Gastrocnemius medialis (tissue), 4 donors: Measurements from ENCODE around the gene ZP3. TPM values are rescaled to one million over a fixed set of nuclear protein-coding genes. Genes with fewer than 3 reads are reported as not detected.
"Not testable (repeated sequence)": the region's sequence is repeated elsewhere in the genome, so short reads cannot be mapped to it uniquely, and the experiment has no call there.

Source experiments
- ATAC-seq, 2 donors: fragments of 150-250 bp; one replicate each; pipeline ENCODE4 v1.9.1; 2016
- DNase-seq, 2 donors: peaks; one replicate each; pipeline ENCODE4 v3.0.0-alpha.2; 2019
- H3K27ac ChIP-seq, 4 donors: fragments of 200-600 bp; sonication (generic); 1 replicate in 1 of 4; 2 replicates in 3 of 4; pipeline ENCODE4 v1.5.1; 2016 to 2018; ENCODE audit warnings: mild to moderate bottlenecking in 2 of 4, moderate library complexity in 1 of 4
- H3K27me3 ChIP-seq, 3 donors: fragments of 200-600 bp; sonication (generic) in 2 of 3; 1 replicate in 1 of 3; 2 replicates in 2 of 3; pipeline versions ENCODE4 v1.5.1 to v1.6.0; 2016 to 2019; ENCODE audit warnings: mild to moderate bottlenecking in 1 of 3, moderate library complexity in 1 of 3
- H3K36me3 ChIP-seq, 2 donors: fragments of 200-600 bp; sonication (generic) in 1 of 2; one replicate each; pipeline ENCODE4 v1.5.1; 2017 to 2018
- H3K4me1 ChIP-seq, 2 donors: fragments of 200-600 bp; sonication (generic) in 1 of 2; one replicate each; pipeline ENCODE4 v1.5.1; 2016 to 2017; ENCODE audit warnings: mild to moderate bottlenecking in 2 of 2
- H3K4me3 ChIP-seq, 4 donors: fragments of 200-600 bp; sonication (generic) in 3 of 4; 1 replicate in 1 of 4; 2 replicates in 3 of 4; pipeline ENCODE4 v1.5.1; 2016 to 2019; ENCODE audit warnings: mild to moderate bottlenecking in 2 of 4
- H3K9me3 ChIP-seq, 3 donors: fragments of 200-600 bp; sonication (generic) in 2 of 3; 1 replicate in 1 of 3; 2 replicates in 2 of 3; pipeline ENCODE4 v1.5.1; 2016 to 2019
- CTCF ChIP-seq, 5 experiments: fragments of 450-650 bp in 3 of 5; fragments of 200-600 bp in 2 of 5; sonication (generic) in 2 of 5; IDR thresholded peaks in 4 of 5; conservative IDR thresholded peaks in 1 of 5; 1 replicate in 4 of 5; 2 replicates in 1 of 5; pipeline ENCODE4 v1.5.1; 2016 to 2019; ENCODE audit warnings: antibody characterized with exemption in 5 of 5, mild to moderate bottlenecking in 3 of 5, moderate library complexity in 3 of 5
- POLR2A ChIP-seq, 2 donors: fragments of 450-650 bp; IDR thresholded peaks; one replicate each; pipeline ENCODE4 v1.6.1; 2017; ENCODE audit warnings: antibody characterized with exemption in 2 of 2, mild to moderate bottlenecking in 2 of 2, moderate library complexity in 2 of 2
- in situ Hi-C, 4 donors: fragments of 200-750 bp; cut with MboI; loops; one replicate each; pipeline versions ENCODE4 v1.15.0 to v1.8.0; 2017; ENCODE audit warnings: low sequenced_read_pairs in 4 of 4
- intact Hi-C: fragments of 100-400 bp; cut with DNase I; formaldehyde crosslinking; loops from one replicate; pipeline ENCODE4 v1.15.1; 2023; ENCODE audit warnings: low total_unique reads
- total RNA-seq, 4 donors: library from RNA; depleted of rRNA; stranded (reverse); fragments of >200 nt; gene quantifications; one replicate each; pipeline versions ENCODE4 v1.1.0 to v1.2.3, GENCODE V29; 2016

ZP3 gene
- total RNA-seq, 4 donors from 2014 or later = 1.1 TPM; not detected in 3

GRCh38 chr7:76423666-76424412 lies 911 bp upstream of the ZP3 start:
- H3K9me3 ChIP-seq = no peaks in the 10 kb centered on the region
- no peaks in the 10 kb centered on the region for H3K36me3 ChIP-seq
- intact Hi-C loops = no loop called here
- no peak overlapping the region for H3K27ac ChIP-seq
- H3K4me1 ChIP-seq = no peaks in the 10 kb centered on the region
- no peaks in the 10 kb centered on the region for H3K27me3 ChIP-seq
- ATAC-seq = no peak
- DNase-seq = no peak
- in situ Hi-C loops = loop anchor here in 1 of 4 donors (25.0 kb wide), 1 partner anchor 237 kb away; no protein-coding TSS in a partner anchor
- no peak for TF ChIP-seq CTCF (IDR thresholded peaks at IDR 0.05 in 4 of 5, conservative IDR thresholded peaks at IDR 0.05 in 1 of 5)
- H3K4me3 ChIP-seq = no peak overlapping the region

- Histone ChIP-seq H3K36me3 (no peaks in the 10 kb centered on the region), H3K4me1 (no peaks in the 10 kb centered on the region), H3K27me3 (no peaks in the 10 kb centered on the region), H3K9me3 (no peaks in the 10 kb centered on the region), H3K27ac (no peak overlapping the region), H3K4me3 (no peak overlapping the region)
- no peak for TF ChIP-seq CTCF (IDR thresholded peaks at IDR 0.05 in 4 of 5, conservative IDR thresholded peaks at IDR 0.05 in 1 of 5)
- TF ChIP-seq POLR2A (IDR thresholded peaks at IDR 0.05) = no peak
- no peak for DNase-seq
- no peak for ATAC-seq
- intact Hi-C loops = no loop called here
- in situ Hi-C loops = loop anchor here in 1 of 4 donors (25.0 kb wide), 1 partner anchor 187 kb away; no protein-coding TSS in a partner anchor
These were observed 406 bp downstream of the ZP3 start for GRCh38 chr7:76425156-76425555.

GRCh38 chr7:76425558-76425957 lies 808 bp downstream of the ZP3 start:
- ATAC-seq, intact Hi-C loops, DNase-seq, H3K4me3 ChIP-seq, H3K36me3 ChIP-seq, H3K27ac ChIP-seq, H3K4me1 ChIP-seq, H3K9me3 ChIP-seq, H3K27me3 ChIP-seq: not testable (repeated sequence)
- in situ Hi-C loops = loop anchor here in 1 of 4 donors (25.0 kb wide), 1 partner anchor 187 kb away; no protein-coding TSS in a partner anchor

GRCh38 chr7:76426246-76426645 lies 1.5 kb downstream of the ZP3 start:
- Histone ChIP-seq H3K27ac (no peak overlapping the region), H3K27me3 (no peaks in the 10 kb centered on the region), H3K4me3 (no peak overlapping the region), H3K4me1 (no peaks in the 10 kb centered on the region), H3K9me3 (no peaks in the 10 kb centered on the region), H3K36me3 (no peaks in the 10 kb centered on the region)
- no peak for DNase-seq
- ATAC-seq = no peak
- in situ Hi-C loops = loop anchor here in 1 of 4 donors (25.0 kb wide), 1 partner anchor 186 kb away; no protein-coding TSS in a partner anchor
- intact Hi-C loops = no loop called here
- TF ChIP-seq POLR2A (IDR thresholded peaks at IDR 0.05) = no peak
- TF ChIP-seq CTCF (IDR thresholded peaks at IDR 0.05 in 4 of 5, conservative IDR thresholded peaks at IDR 0.05 in 1 of 5) = no peak

- TF ChIP-seq CTCF (IDR thresholded peaks at IDR 0.05 in 4 of 5, conservative IDR thresholded peaks at IDR 0.05 in 1 of 5) = no peak
- TF ChIP-seq POLR2A (IDR thresholded peaks at IDR 0.05) = no peak
- no peak for ATAC-seq
- Histone ChIP-seq H3K36me3 (no peaks in the 10 kb centered on the region), H3K4me3 (no peak overlapping the region), H3K4me1 (no peaks in the 10 kb centered on the region), H3K27ac (no peak overlapping the region), H3K9me3 (no peaks in the 10 kb centered on the region), H3K27me3 (no peaks in the 10 kb centered on the region)
- intact Hi-C loops (no loop called here), in situ Hi-C loops (loop anchor here in 1 of 4 donors (25.0 kb wide), 1 partner anchor 185 kb away; no protein-coding TSS in a partner anchor)
- no peak for DNase-seq
These were observed 2.9 kb downstream of the ZP3 start for GRCh38 chr7:76427635-76428034.
